ENCODE measurements around the gene NUDT5. TPM values are rescaled to one million over a fixed set of nuclear protein-coding genes. Genes with fewer than 3 reads are reported as not detected.
A peak's percentile ranks its signal among the peaks of the same experiment; 100 is the strongest.

NUDT5 gene
- total and polyA plus RNA-seq, 2 of the 13 experiments (the other 11 are each of a cell fraction or from before 2014, with no cell fraction given): 79.6 to 134 TPM

DNA sequence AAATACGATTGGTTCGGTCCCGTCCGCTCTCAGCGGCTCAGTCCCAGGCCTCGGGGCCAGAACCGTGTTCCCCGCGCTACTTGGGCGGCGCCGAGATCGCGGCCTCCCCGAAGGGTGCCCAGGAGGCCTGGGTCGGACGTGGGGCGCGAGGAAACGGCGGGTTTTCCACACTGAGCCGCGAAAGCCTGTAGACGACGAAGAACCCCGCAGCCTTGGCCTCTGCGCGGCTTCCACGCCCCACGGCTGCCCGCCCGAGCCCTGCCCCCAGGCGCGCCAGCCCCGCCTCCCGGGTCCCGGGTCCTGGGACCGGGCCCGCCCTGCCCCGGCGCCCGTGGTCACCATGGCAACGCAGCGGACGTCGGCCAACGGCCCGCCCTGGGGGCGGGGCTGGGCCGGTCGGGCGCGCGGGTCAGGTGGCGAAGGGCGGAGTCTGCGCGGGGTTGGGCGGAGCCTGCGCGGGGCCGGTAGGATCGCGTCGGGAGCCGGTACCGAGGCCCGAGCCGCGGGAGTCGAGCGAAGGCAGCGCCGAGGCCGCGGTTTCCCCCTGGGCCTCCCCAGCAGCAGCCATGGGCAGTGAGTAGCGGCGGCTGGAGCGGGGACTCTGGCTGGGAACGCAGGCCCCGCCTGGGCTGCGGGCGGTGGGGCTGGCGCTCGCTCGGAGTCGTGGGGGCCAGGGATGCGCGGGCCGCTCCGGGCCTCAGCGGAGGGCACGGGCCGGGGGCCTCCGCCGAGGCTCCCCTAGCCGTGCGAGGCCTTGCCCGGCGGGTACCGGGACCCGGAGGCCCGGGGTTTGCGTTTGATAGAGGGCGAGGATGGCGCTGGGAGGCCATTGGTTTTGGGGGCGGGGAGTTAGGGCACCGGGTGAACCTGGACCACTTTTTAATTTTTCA is 66.2 kb downstream of the NUDT5 start, which contains the start of gene SEC61A2 (continued):
- TF ChIP-seq, protein P1, sequence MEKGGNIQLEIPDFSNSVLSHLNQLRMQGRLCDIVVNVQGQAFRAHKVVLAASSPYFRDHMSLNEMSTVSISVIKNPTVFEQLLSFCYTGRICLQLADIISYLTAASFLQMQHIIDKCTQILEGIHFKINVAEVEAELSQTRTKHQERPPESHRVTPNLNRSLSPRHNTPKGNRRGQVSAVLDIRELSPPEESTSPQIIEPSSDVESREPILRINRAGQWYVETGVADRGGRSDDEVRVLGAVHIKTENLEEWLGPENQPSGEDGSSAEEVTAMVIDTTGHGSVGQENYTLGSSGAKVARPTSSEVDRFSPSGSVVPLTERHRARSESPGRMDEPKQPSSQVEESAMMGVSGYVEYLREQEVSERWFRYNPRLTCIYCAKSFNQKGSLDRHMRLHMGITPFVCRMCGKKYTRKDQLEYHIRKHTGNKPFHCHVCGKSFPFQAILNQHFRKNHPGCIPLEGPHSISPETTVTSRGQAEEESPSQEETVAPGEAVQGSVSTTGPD (CRISPR knock-in tag; IDR thresholded peaks at IDR 0.05): no peak
- no peak for TF ChIP-seq MTF2 (CRISPR knock-in tag; IDR thresholded peaks at IDR 0.05; ENCODE audit: borderline replicate concordance)
- TF ChIP-seq, protein P2, sequence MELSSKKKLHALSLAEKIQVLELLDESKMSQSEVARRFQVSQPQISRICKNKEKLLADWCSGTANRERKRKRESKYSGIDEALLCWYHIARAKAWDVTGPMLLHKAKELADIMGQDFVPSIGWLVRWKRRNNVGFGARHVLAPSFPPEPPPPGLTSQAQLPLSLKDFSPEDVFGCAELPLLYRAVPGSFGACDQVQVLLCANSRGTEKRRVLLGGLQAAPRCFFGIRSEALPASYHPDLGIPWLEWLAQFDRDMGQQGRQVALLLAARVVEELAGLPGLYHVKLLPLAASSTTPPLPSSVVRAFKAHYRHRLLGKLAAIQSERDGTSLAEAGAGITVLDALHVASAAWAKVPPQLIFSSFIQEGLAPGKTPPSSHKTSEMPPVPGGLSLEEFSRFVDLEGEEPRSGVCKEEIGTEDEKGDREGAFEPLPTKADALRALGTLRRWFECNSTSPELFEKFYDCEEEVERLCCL (CRISPR knock-in tag; IDR thresholded peaks at IDR 0.05; ENCODE audit: borderline replicate concordance): no peak
- no peak for TF ChIP-seq ZNF160 (CRISPR knock-in tag; IDR thresholded peaks at IDR 0.05)
- peak; percentile 72 for TF ChIP-seq POLR2AphosphoS5 (IDR thresholded peaks at IDR 0.05; ENCODE audit: low read depth, low read length)
- TF ChIP-seq HOXA3 (CRISPR knock-in tag; IDR thresholded peaks at IDR 0.05): peak; percentile 37; the same call in 1 of the 2 replicates
- TF ChIP-seq RAD51 (IDR thresholded peaks at IDR 0.05; ENCODE audit: borderline replicate concordance): no peak
- TF ChIP-seq ZSCAN20 (CRISPR knock-in tag; IDR thresholded peaks at IDR 0.05; ENCODE audit: borderline replicate concordance): 0 out of 2 replicates have a peak, but pooled peaks have one; percentile 34
- peak; percentile 92; the same call in 2 of the 3 replicates for TF ChIP-seq MXI1 (IDR thresholded peaks at IDR 0.05; ENCODE audit: borderline replicate concordance, low read depth, low read length)
- TF ChIP-seq, protein P3, sequence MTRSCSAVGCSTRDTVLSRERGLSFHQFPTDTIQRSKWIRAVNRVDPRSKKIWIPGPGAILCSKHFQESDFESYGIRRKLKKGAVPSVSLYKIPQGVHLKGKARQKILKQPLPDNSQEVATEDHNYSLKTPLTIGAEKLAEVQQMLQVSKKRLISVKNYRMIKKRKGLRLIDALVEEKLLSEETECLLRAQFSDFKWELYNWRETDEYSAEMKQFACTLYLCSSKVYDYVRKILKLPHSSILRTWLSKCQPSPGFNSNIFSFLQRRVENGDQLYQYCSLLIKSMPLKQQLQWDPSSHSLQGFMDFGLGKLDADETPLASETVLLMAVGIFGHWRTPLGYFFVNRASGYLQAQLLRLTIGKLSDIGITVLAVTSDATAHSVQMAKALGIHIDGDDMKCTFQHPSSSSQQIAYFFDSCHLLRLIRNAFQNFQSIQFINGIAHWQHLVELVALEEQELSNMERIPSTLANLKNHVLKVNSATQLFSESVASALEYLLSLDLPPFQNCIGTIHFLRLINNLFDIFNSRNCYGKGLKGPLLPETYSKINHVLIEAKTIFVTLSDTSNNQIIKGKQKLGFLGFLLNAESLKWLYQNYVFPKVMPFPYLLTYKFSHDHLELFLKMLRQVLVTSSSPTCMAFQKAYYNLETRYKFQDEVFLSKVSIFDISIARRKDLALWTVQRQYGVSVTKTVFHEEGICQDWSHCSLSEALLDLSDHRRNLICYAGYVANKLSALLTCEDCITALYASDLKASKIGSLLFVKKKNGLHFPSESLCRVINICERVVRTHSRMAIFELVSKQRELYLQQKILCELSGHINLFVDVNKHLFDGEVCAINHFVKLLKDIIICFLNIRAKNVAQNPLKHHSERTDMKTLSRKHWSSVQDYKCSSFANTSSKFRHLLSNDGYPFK (CRISPR knock-in tag; IDR thresholded peaks at IDR 0.05; ENCODE audit: borderline replicate concordance): no peak
- TF ChIP-seq SSRP1 (CRISPR knock-in tag; IDR thresholded peaks at IDR 0.05): no peak
- TF ChIP-seq, protein P4, sequence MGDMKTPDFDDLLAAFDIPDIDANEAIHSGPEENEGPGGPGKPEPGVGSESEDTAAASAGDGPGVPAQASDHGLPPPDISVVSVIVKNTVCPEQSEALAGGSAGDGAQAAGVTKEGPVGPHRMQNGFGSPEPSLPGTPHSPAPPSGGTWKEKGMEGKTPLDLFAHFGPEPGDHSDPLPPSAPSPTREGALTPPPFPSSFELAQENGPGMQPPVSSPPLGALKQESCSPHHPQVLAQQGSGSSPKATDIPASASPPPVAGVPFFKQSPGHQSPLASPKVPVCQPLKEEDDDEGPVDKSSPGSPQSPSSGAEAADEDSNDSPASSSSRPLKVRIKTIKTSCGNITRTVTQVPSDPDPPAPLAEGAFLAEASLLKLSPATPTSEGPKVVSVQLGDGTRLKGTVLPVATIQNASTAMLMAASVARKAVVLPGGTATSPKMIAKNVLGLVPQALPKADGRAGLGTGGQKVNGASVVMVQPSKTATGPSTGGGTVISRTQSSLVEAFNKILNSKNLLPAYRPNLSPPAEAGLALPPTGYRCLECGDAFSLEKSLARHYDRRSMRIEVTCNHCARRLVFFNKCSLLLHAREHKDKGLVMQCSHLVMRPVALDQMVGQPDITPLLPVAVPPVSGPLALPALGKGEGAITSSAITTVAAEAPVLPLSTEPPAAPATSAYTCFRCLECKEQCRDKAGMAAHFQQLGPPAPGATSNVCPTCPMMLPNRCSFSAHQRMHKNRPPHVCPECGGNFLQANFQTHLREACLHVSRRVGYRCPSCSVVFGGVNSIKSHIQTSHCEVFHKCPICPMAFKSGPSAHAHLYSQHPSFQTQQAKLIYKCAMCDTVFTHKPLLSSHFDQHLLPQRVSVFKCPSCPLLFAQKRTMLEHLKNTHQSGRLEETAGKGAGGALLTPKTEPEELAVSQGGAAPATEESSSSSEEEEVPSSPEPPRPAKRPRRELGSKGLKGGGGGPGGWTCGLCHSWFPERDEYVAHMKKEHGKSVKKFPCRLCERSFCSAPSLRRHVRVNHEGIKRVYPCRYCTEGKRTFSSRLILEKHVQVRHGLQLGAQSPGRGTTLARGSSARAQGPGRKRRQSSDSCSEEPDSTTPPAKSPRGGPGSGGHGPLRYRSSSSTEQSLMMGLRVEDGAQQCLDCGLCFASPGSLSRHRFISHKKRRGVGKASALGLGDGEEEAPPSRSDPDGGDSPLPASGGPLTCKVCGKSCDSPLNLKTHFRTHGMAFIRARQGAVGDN (CRISPR knock-in tag; IDR thresholded peaks at IDR 0.05): peak; percentile 83
- TF ChIP-seq PITX1 (CRISPR knock-in tag; IDR thresholded peaks at IDR 0.05): no peak
- TF ChIP-seq, protein P5, sequence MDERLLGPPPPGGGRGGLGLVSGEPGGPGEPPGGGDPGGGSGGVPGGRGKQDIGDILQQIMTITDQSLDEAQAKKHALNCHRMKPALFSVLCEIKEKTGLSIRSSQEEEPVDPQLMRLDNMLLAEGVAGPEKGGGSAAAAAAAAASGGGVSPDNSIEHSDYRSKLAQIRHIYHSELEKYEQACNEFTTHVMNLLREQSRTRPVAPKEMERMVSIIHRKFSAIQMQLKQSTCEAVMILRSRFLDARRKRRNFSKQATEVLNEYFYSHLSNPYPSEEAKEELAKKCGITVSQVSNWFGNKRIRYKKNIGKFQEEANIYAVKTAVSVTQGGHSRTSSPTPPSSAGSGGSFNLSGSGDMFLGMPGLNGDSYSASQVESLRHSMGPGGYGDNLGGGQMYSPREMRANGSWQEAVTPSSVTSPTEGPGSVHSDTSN (CRISPR knock-in tag; IDR thresholded peaks at IDR 0.05): no peak
- peak; percentile 80 for TF ChIP-seq HNRNPLL (IDR thresholded peaks at IDR 0.05; ENCODE audit: low read depth, low read length, poor library complexity, severe bottlenecking)
- TF ChIP-seq HNF4G (IDR thresholded peaks at IDR 0.05; ENCODE audit: borderline replicate concordance, low read depth, low read length): no peak
- TF ChIP-seq HNF4G (CRISPR knock-in tag; IDR thresholded peaks at IDR 0.05; ENCODE audit: borderline replicate concordance, low read depth): no peak
- TF ChIP-seq SATB2 (CRISPR knock-in tag; IDR thresholded peaks at IDR 0.05): no peak

Measured in HepG2 (cell line).